ENCODE results near the gene TMEM179.
A peak's percentile ranks its signal among the peaks of the same experiment; 100 is the strongest.

The TMEM179 gene

GRCh38 chr14:104569435-104569834 lies 35.1 kb downstream of the TMEM179 start:
- no peak for DNase-seq (ENCODE audit: low read depth)

DNA sequence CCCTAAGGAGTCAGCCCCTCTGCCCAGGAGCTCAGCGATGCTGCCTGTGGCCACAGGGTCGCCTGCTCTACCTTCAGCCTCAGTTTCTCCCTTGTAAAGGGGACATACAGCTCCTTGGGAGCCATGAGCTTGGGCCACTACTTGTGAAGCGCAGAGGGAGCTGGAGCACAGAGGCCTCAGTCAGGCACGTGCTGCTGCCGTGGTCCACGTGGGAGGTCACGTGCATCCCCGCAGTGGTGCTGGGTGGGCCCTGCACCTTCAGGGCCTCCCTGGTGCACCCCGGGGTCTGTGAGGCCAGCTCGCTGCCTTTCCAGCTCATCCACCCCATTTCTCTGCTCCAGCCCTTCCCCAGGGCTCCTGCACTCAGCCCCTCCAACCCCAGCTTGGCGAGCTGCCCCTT lies 36.0 kb downstream of the TMEM179 start:
- no peak for DNase-seq (ENCODE audit: low read depth)

GRCh38 chr14:104567957-104568225 lies 36.7 kb downstream of the TMEM179 start:
- DNase-seq (ENCODE audit: low read depth) = no peak

- no peak for DNase-seq (ENCODE audit: low read depth)
These were observed 37.2 kb downstream of the TMEM179 start for GRCh38 chr14:104567141-104567956.

DNA sequence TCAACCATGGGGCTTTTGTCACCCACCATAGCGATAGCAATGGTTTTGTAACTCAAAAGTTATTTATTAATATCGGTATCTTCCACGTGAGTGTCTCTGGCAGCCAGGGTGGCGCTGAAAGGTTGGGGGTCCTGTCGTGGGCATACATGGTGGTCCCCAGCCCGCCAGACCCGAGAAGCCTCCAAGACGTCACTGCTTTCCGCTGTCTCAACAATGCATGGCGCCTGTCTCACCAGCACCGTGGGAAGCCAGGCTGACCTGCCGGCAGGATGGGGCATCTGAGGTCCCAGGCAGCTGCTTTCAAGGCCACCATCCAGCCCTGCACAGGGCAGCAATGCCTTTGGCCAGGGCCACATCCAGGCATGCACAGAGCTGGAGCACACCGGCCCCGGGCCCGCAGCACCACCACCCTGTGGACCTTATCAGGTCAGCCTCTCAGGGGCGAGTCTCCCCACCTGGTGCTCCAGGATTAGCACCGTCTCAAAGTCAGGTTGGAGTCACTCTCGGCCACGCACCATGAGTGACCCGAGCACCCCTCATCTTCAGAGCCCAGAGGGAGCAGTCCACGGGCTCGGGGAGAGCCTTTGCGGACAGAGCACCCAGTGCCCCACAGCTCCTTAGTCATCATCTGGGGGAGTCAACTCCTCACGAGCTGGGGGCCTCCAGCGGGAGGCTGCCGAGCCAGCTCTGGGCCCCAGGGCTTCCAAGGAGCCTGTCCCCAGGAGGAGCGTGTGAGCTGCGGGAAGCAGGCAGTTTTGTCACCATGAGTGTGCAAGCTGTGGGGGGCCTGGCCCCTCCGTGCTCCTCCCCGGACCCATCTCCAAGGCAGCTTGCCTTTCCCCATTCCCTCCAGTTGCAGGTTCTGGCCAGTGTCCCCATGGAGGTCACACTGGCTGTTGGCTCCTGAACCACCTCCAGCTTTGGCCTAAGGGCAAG lies 39.6 kb downstream of the TMEM179 start:
- DNase-seq (ENCODE audit: low read depth) = no peak

DNA sequence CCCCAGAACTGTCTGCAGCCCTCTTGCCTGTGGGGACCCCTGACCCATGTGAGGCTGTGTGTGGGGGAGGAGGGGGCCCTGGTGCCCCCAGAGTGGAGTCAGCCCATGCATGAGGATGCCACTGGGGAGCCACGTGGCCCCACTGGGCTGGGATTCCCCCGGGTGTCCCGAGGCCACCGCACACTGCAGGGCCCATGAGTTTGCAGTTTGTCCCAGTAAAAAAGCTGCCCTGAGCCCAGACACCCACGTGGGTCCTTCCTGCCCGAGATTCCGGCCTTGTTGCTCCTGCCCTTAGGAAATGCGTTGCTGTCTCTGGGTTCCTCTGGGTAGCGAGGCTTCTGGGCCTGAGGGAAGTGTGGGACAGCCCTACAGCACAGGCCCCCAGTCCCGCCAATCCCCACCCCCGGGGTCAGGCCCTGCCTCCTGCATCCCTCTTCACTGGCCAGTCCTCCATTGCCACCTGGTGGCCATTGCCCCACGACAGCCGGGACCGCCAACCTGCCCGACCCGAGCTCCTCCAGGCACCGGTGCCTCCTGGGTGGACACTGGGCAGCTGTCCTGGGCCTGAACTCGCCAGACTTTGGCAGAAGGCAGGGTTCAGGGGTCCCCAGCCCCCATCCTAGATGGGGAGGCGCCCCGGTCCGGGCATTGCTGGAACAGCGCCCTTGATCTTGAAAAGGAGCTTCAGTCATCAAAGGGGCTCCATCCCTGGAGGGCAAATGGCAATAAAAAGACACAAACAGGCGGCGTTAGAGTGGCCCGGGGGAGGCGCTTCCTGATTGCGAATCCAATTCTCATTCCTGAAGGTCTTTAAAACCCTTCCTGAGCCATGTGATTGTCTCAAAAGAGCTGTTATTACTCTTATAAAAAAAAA lies 40.6 kb downstream of the TMEM179 start:
- peak; percentile 26 for DNase-seq (ENCODE audit: low read depth)

DNA sequence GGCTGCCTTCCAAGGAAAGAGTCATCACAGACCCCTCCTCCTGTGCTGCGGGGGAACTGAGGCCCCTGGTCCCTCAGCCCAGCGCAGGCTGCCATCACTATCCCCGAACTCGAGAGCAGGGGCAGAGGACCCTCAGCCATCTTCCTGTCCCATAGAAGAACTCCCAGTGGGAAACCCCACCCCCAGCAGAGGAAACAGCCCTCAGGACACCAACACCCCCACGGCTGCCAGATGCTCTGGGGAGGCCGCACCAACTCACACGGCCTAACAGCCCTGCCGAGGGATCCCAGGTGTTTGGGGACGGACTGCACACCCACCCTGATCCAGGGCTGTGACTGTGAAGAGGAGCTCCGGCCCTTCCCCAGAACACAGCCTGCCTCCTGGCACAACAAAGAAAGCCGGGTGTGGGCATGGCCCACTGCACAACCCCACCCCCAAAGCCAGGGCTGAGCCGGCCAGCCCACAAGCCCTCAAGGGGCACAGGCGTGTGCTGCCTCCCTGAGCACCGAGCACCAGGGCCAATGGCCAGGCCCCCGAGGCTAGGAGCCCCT lies 41.3 kb downstream of the TMEM179 start:
- DNase-seq (ENCODE audit: low read depth) = no peak

- DNase-seq (ENCODE audit: low read depth) = no peak
These were observed 42.0 kb downstream of the TMEM179 start for GRCh38 chr14:104562606-104563005.

- DNase-seq (ENCODE audit: low read depth) = no peak
These were observed 42.7 kb downstream of the TMEM179 start for GRCh38 chr14:104561632-104562495.

- no peak for DNase-seq (ENCODE audit: low read depth)
These were observed 43.4 kb downstream of the TMEM179 start for GRCh38 chr14:104561124-104561557.

GRCh38 chr14:104560586-104560945 lies 44.0 kb downstream of the TMEM179 start:
- no peak for DNase-seq (ENCODE audit: low read depth)

DNA sequence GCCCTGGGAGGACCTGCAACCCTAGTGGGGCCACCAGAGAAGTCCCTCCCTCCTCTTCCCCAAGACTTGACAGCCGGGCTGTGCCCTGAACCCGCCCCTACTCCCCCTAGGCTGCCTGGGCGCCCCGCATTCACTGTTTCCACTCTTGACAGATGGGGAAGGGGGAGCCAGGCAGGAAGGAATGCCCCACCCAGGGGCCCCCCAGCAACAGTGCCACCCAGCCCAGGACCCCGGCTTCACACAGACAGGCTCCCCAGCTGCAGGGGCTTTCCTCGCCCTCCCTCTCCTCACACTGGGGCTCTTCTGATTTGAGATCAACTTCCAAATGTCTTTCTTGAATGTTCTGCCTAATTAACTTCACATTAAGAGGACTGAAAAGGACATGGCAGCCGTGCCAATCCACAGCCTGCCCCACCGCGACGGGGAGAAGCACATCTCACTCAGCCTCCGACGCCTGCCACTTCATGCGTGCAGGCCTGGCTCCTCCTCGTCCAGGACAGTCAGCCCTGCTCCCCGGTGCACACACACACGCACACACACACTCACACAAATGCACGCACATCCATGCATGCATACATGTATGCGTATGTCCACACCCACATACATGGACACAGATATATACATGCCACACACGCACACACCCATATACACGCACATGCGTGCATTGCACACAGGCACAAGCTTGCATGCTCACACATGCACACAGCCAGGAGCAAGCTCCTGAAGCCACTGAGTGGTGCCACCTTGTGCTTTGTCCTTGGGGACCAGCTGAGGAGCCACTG lies 44.6 kb downstream of the TMEM179 start:
- DNase-seq (ENCODE audit: low read depth) = no peak

- DNase-seq (ENCODE audit: low read depth) = no peak
These were observed 45.4 kb downstream of the TMEM179 start for GRCh38 chr14:104559028-104559803.

GRCh38 chr14:104558231-104559027 lies 46.1 kb downstream of the TMEM179 start:
- DNase-seq (ENCODE audit: low read depth) = no peak

DNA sequence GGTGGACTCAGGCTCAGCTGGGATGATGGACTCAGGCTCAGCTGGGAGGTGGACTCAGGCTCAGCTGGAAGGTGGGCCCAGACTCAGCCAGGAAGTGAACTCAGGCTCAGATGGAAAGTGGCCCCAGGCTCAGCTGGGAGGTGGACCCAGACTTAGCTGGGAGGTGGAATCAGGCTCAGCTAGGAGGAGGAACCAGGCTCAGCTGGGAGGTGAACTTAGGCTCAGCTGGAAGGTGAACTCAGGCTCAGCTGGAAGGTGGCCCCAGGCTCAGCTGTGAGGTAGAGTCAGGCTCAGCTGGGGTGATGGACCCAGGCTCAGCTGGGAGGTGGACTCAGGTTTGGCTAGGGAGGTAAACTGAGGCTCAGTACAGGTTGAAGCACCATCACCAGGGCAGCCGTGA lies 46.8 kb downstream of the TMEM179 start:
- no peak for DNase-seq (ENCODE audit: low read depth)

DNA sequence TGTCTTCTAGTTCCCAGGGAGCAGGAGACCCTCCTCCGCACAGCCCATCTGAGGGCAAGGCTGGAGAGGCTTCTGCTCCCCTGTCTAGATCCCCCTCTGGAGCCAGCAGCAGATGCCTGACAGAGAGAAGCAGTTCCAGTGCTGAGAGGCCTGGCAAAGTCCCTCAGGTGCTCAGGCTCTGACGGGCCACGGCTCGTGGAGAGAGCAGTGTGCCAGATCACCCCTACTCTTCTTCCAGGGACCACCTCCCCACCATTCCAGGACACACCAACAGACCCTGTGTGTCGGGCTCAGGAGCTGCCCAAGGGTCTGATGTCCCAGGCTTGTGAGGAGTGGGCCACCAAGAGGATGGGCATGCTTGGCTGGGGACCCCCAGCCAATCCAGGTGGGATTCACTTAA lies 47.5 kb downstream of the TMEM179 start:
- DNase-seq (ENCODE audit: low read depth) = no peak

GRCh38 chr14:104556256-104557021 lies 48.1 kb downstream of the TMEM179 start:
- no peak for DNase-seq (ENCODE audit: low read depth)
